NCI-H146 (cell line): ENCODE results near the gene OAT.

ENCODE experiments used
- DNase-seq: peaks from one replicate; lab custom pipeline; 2025; lab: John Stamatoyannopoulos, UW

OAT gene

GRCh38 chr10:124418726-124419501 is at the start of gene OAT:
Gene OAT, minus strand, starts transcription at chr10:124418923. Its CDS starts 6,752 bp downstream, at chr10:124412171.
- DNase-seq = peak; percentile 98

GRCh38 chr10:124467165-124467564 is 48.4 kb upstream of the OAT start:
- no peak for DNase-seq

GRCh38 chr10:124465777-124466488 is 47.2 kb upstream of the OAT start:
- DNase-seq = no peak

GRCh38 chr10:124465003-124465776 is 46.5 kb upstream of the OAT start:
- no peak for DNase-seq

- no peak for DNase-seq
These were observed 45.6 kb upstream of the OAT start for GRCh38 chr10:124464028-124464965.

- no peak for DNase-seq
These were observed 43.6 kb upstream of the OAT start for GRCh38 chr10:124462348-124462695.

- DNase-seq = peak; percentile 84
These were observed 43.1 kb upstream of the OAT start, which contains the start of gene LHPP for GRCh38 chr10:124461642-124462347. Gene LHPP, plus strand, starts transcription at chr10:124461823. Its CDS starts 40 bp downstream, at chr10:124461863.

- no peak for DNase-seq
These were observed 41.4 kb upstream of the OAT start for GRCh38 chr10:124460144-124460543.

- DNase-seq = no peak
These were observed 40.7 kb upstream of the OAT start for GRCh38 chr10:124459395-124459794.

- DNase-seq = no peak
These were observed 40.2 kb upstream of the OAT start for GRCh38 chr10:124458889-124459288.

- no peak for DNase-seq
These were observed 39.8 kb upstream of the OAT start for GRCh38 chr10:124458473-124458872.

GRCh38 chr10:124455441-124455840 is 36.7 kb upstream of the OAT start:
- DNase-seq = no peak

GRCh38 chr10:124453960-124454610 is 35.4 kb upstream of the OAT start:
- peak; percentile 61 for DNase-seq

GRCh38 chr10:124451276-124451675 is 32.6 kb upstream of the OAT start:
- DNase-seq = no peak

GRCh38 chr10:124450783-124451057 is 32.0 kb upstream of the OAT start:
- no peak for DNase-seq

- DNase-seq = peak; percentile 68
These were observed 31.5 kb upstream of the OAT start, which contains the start of gene NKX1-2 for GRCh38 chr10:124450012-124450782. Gene NKX1-2, minus strand, starts transcription at chr10:124450035. Its CDS starts 92 bp downstream, at chr10:124449943.

- no peak for DNase-seq
These were observed 30.7 kb upstream of the OAT start for GRCh38 chr10:124449170-124450011.

- DNase-seq = no peak
These were observed 30.0 kb upstream of the OAT start for GRCh38 chr10:124448696-124449169.
